GM23338 (cell line): ENCODE results near the gene ITGB7. TPM values are rescaled to one million over a fixed set of nuclear protein-coding genes. Genes with fewer than 3 reads are reported as not detected.

Experiments
- ATAC-seq: fragments of 200-7000 bp; cut with Tn5 transposase; 3 replicates; pipeline ENCODE4 v1.9.1; 2020
- DNase-seq: peaks from one replicate; pipeline ENCODE4 v3.0.0-alpha.2; 2015; ENCODE audit warnings: low spot score
- H2AFZ ChIP-seq: fragments of 200-600 bp; sonication (generic); 2 replicates; pipeline ENCODE4 v1.8.0; 2016; ENCODE audit warnings: antibody characterized with exemption, mild to moderate bottlenecking, moderate library complexity
- H3F3A ChIP-seq: fragments of 200-600 bp; sonication (generic); replicated peaks from 2 replicates; pipeline ENCODE4 v1.8.0; 2017; ENCODE audit warnings: antibody characterized with exemption, mixed run types, low read depth
- H3K27ac ChIP-seq: fragments of 200-600 bp; sonication (generic); 2 replicates; pipeline ENCODE4 v1.6.1; 2016; ENCODE audit warnings: low read depth
- H3K27me3 ChIP-seq: fragments of 200-600 bp; sonication (generic); 2 replicates; pipeline ENCODE4 v1.8.0; 2016; ENCODE audit warnings: mild to moderate bottlenecking, mixed run types, moderate library complexity; ENCODE audit not compliant: insufficient read depth
- H3K36me3 ChIP-seq: fragments of 200-600 bp; sonication (generic); 2 replicates; pipeline ENCODE4 v1.8.0; 2016; ENCODE audit warnings: mild to moderate bottlenecking; ENCODE audit not compliant: insufficient read depth
- H3K4me1 ChIP-seq: fragments of 200-600 bp; sonication (generic); 2 replicates; pipeline ENCODE4 v1.8.0; 2016; ENCODE audit warnings: mild to moderate bottlenecking, moderate library complexity; ENCODE audit not compliant: insufficient read depth
- H3K4me2 ChIP-seq: fragments of 200-600 bp; sonication (generic); 2 replicates; pipeline ENCODE4 v1.7.1; 2017; ENCODE audit warnings: mixed run types
- H3K4me3 ChIP-seq: fragments of 200-600 bp; sonication (generic); 2 replicates; pipeline ENCODE4 v1.6.1; 2016; ENCODE audit warnings: mixed run types
- H3K79me2 ChIP-seq: fragments of 200-600 bp; sonication (generic); replicated peaks from 2 replicates; pipeline ENCODE4 v1.8.0; 2017; ENCODE audit warnings: mild to moderate bottlenecking; ENCODE audit not compliant: insufficient read depth
- H3K9me2 ChIP-seq: fragments of 200-600 bp; sonication (generic); 2 replicates; pipeline ENCODE4 v1.8.0; 2017; ENCODE audit not compliant: insufficient read depth
- H4K20me1 ChIP-seq: fragments of 200-600 bp; sonication (generic); replicated peaks from 2 replicates; pipeline ENCODE4 v1.8.0; 2017; ENCODE audit warnings: mild to moderate bottlenecking; ENCODE audit not compliant: insufficient read depth
- H3K27ac Mint-ChIP-seq: 2 replicates; pipeline ENCODE4 v1.8.0; 2020; ENCODE audit warnings: inconsistent platforms, mild to moderate bottlenecking, moderate library complexity, mixed read lengths
- H3K27me3 Mint-ChIP-seq: 3 replicates; pipeline ENCODE4 v1.8.0; 2022; ENCODE audit warnings: low read depth, mild to moderate bottlenecking, moderate library complexity, mixed read lengths, inconsistent platforms; ENCODE audit not compliant: insufficient read depth, poor library complexity
- H3K36me3 Mint-ChIP-seq: 3 replicates; pipeline ENCODE4 v1.8.0; 2021; ENCODE audit warnings: low read depth, mild to moderate bottlenecking, inconsistent platforms, moderate library complexity, mixed read lengths
- H3K4me1 Mint-ChIP-seq: 3 replicates; pipeline ENCODE4 v1.8.0; 2020; ENCODE audit warnings: mild to moderate bottlenecking, inconsistent platforms, mixed read lengths
- H3K4me3 Mint-ChIP-seq: 3 replicates; pipeline ENCODE4 v1.8.0; 2021; ENCODE audit warnings: moderate library complexity, mild to moderate bottlenecking, inconsistent platforms, mixed read lengths
- H3K9me3 Mint-ChIP-seq: 3 replicates; pipeline ENCODE4 v1.8.0; 2020; ENCODE audit warnings: moderate library complexity, mild to moderate bottlenecking, inconsistent platforms, mixed read lengths
- ETS1 ChIP-seq: IDR thresholded peaks from 2 replicates; pipeline ENCODE4 v1.6.1; 2016; ENCODE audit warnings: antibody characterized with exemption
- POLR2AphosphoS5 ChIP-seq: IDR thresholded peaks from 2 replicates; pipeline ENCODE4 v1.6.1; 2016; ENCODE audit warnings: antibody characterized with exemption, low read depth
- ZNF462 ChIP-seq: fragments of 250-450 bp; sonication (Bioruptor Pico); IDR thresholded peaks from 2 replicates; pipeline ENCODE4 v1.5.0; 2020; ENCODE audit warnings: mild to moderate bottlenecking, moderate library complexity
- polyA plus RNA-seq: library from polyadenylated mRNA; unstranded; fragments of >200 nt; fragmentation: Nextera tagmentation; extraction: Ambion mirVana; gene quantifications from 2 replicates; pipeline ENCODE4 v1.2.1, GENCODE V29; 2016
- total RNA-seq: library from RNA; depleted of rRNA; stranded (reverse); fragments of >200 nt; shearing (Covaris generic); gene quantifications from 2 replicates; pipeline ENCODE4 v1.2.3, GENCODE V29; 2014
- TF ChIP-seq, protein P1 (sequence below), 2 experiments: fragments of 200-600 bp in 1 of 2; sonication (generic) in 1 of 2; conservative IDR thresholded peaks; 2 replicates each; pipeline versions ENCODE4 v1.5.1 to v1.6.1; 2016 to 2017; ENCODE audit warnings: antibody characterized with exemption in 2 of 2, low read depth in 2 of 2, mild to moderate bottlenecking in 2 of 2, moderate library complexity in 1 of 2

Gene ITGB7
- total and polyA plus RNA-seq, 2 experiments from 2014 or later, result 0.32 TPM; not detected in 1

DNA sequence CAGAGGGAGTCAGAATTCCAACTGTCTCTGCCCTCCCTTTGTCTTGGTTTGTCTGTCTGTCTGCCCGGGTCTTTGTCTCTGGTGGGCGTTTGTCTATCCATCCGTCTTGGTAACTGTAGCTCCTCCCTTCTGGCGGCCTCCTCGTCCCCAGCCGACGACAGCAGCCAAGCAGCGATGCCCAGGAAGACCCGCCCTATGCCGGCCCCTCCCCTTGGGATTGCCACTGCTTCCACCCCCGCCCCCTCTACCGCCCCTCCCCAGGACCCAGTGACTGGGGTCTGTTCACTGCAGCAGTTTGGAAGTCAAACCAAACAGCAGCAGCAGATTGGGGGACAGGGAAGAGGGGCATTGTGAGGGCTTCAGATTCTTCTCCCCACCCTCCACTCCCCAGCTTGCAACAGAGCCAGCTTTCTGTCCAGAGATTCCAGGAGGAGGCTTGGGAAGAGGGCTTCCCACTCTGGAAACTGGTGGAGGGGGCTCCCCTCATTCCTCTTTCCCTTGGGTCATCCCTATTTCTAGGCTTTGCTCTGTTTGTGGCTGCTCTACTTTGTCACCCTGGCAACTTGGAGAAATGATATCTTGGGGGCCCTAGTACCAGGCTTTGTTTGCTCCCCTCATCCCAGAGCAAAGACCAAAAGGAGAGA lies 27.3 kb upstream of the ITGB7 start (continued):
- TF ChIP-seq, protein P1, sequence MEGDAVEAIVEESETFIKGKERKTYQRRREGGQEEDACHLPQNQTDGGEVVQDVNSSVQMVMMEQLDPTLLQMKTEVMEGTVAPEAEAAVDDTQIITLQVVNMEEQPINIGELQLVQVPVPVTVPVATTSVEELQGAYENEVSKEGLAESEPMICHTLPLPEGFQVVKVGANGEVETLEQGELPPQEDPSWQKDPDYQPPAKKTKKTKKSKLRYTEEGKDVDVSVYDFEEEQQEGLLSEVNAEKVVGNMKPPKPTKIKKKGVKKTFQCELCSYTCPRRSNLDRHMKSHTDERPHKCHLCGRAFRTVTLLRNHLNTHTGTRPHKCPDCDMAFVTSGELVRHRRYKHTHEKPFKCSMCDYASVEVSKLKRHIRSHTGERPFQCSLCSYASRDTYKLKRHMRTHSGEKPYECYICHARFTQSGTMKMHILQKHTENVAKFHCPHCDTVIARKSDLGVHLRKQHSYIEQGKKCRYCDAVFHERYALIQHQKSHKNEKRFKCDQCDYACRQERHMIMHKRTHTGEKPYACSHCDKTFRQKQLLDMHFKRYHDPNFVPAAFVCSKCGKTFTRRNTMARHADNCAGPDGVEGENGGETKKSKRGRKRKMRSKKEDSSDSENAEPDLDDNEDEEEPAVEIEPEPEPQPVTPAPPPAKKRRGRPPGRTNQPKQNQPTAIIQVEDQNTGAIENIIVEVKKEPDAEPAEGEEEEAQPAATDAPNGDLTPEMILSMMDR (conservative IDR thresholded peaks at IDR 0.05; ENCODE audit: low read depth in 2 of 2), result no peak
- TF ChIP-seq ETS1, result no peak

- no peaks in the 10 kb centered on the region for H3K36me3 ChIP-seq
- H3K4me3 ChIP-seq, result peak overlapping the region; percentile 56
- DNase-seq, result peak; percentile 60
- TF ChIP-seq ZNF462 (CRISPR knock-in tag) (no peak), POLR2AphosphoS5 (peak; percentile 9; the same call in 1 of the 2 replicates)
- TF ChIP-seq, protein P1 (conservative IDR thresholded peaks at IDR 0.05; ENCODE audit: low read depth in 2 of 2), result 0 out of 4 replicates have a peak, but pooled peaks of 1 of the 2 experiments have one; percentile 10
- H3K9me2 ChIP-seq, result no peaks in the 10 kb centered on the region
- H3F3A ChIP-seq, result peaks cover 15% of the 10 kb centered on the region; the same call in 1 of the 2 replicates
- no peaks in the 10 kb centered on the region for H4K20me1 ChIP-seq
- peaks cover 22% of the 10 kb centered on the region for H3K27me3 Mint-ChIP-seq
- H3K27me3 ChIP-seq, result no peaks in the 10 kb centered on the region
- H3K4me1 ChIP-seq, result peaks cover 63% of the 10 kb centered on the region
- peak; percentile 13 for ATAC-seq
- peak overlapping the region; percentile 82 for H3K4me3 Mint-ChIP-seq
- 0 out of 2 replicates have a peak overlapping the region, but pooled peaks have one; percentile 27 for H3K27ac Mint-ChIP-seq
- H3K4me1 Mint-ChIP-seq, result peaks cover 63% of the 10 kb centered on the region
- H3K36me3 Mint-ChIP-seq, result no peaks in the 10 kb centered on the region
- H3K79me2 ChIP-seq, result peaks cover 4% of the 10 kb centered on the region; the same call in 1 of the 2 replicates
- H3K4me2 ChIP-seq, result peak overlapping the region; percentile 93
- no peak overlapping the region for H3K27ac ChIP-seq
- no peaks in the 10 kb centered on the region for H3K9me3 Mint-ChIP-seq
- peak overlapping the region; percentile 94 for H2AFZ ChIP-seq
Observed at GRCh38 chr12:53233671-53234121, 26.6 kb upstream of the ITGB7 start.
